H9 (cell line): ENCODE results near the gene SLC13A5. TPM values are rescaled to one million over a fixed set of nuclear protein-coding genes. Genes with fewer than 3 reads are reported as not detected.

ENCODE experiments used
- DNase-seq: peaks from one replicate; pipeline ENCODE4 v3.0.0-alpha.2; 2017
- H2AFZ ChIP-seq: one replicate; pipeline ENCODE4 v1.6.1; 2013; ENCODE audit warnings: mild to moderate bottlenecking, low read length, control low read depth, moderate library complexity
- H2AK5ac ChIP-seq: 2 replicates; pipeline ENCODE4 v1.6.1; 2013; ENCODE audit warnings: low read length, control low read depth, mixed read lengths; ENCODE audit not compliant: insufficient read length
- H2BK120ac ChIP-seq: one replicate; pipeline ENCODE4 v1.6.1; 2013; ENCODE audit warnings: low read depth, mild to moderate bottlenecking, low read length, control low read depth, inconsistent platforms; ENCODE audit not compliant: poor library complexity, severe bottlenecking
- H2BK12ac ChIP-seq: 2 replicates; pipeline ENCODE4 v1.6.1; 2013; ENCODE audit warnings: low read length, control low read depth, mixed read lengths, low read depth; ENCODE audit not compliant: insufficient read length
- H2BK15ac ChIP-seq: 2 replicates; pipeline ENCODE4 v1.6.1; 2013; ENCODE audit warnings: low read depth, low read length, control low read depth
- H2BK20ac ChIP-seq: one replicate; pipeline ENCODE4 v1.6.1; 2013; ENCODE audit warnings: low read depth, mild to moderate bottlenecking, low read length, control low read depth, inconsistent platforms; ENCODE audit not compliant: poor library complexity, severe bottlenecking
- H2BK5ac ChIP-seq: 2 replicates; pipeline ENCODE4 v1.6.1; 2013; ENCODE audit warnings: low read length, control low read depth, mixed read lengths; ENCODE audit not compliant: insufficient read length
- H3K14ac ChIP-seq: 2 replicates; pipeline ENCODE4 v1.6.1; 2013; ENCODE audit warnings: low read length, control low read depth; ENCODE audit not compliant: insufficient read depth
- H3K18ac ChIP-seq: 2 replicates; pipeline ENCODE4 v1.6.1; 2013; ENCODE audit warnings: low read depth, mild to moderate bottlenecking, mixed read lengths, low read length, control low read depth; ENCODE audit not compliant: insufficient read length
- H3K23ac ChIP-seq: 2 replicates; pipeline ENCODE4 v1.6.1; 2013; ENCODE audit warnings: low read length, control low read depth, mixed read lengths, low read depth; ENCODE audit not compliant: insufficient read length
- H3K23me2 ChIP-seq: 2 replicates; pipeline ENCODE4 v1.6.1; 2013; ENCODE audit warnings: low read depth, mild to moderate bottlenecking, mixed read lengths, low read length, control low read depth; ENCODE audit not compliant: insufficient read length, poor library complexity, severe bottlenecking
- H3K27ac ChIP-seq: 2 replicates; pipeline ENCODE4 v1.5.1; 2013; ENCODE audit warnings: low read length, control low read depth, mixed read lengths, low read depth; ENCODE audit not compliant: insufficient read length
- H3K27me3 ChIP-seq: 2 replicates; pipeline ENCODE4 v1.6.1; 2013; ENCODE audit warnings: low read length, control low read depth, inconsistent platforms; ENCODE audit not compliant: insufficient read depth
- H3K4ac ChIP-seq: 2 replicates; pipeline ENCODE4 v1.6.1; 2013; ENCODE audit warnings: low read depth, mild to moderate bottlenecking, control low read depth, inconsistent platforms, low read length, moderate library complexity
- H3K4me1 ChIP-seq: 2 replicates; pipeline ENCODE4 v1.6.1; 2013; ENCODE audit warnings: low read length, control low read depth, inconsistent platforms; ENCODE audit not compliant: insufficient read depth
- H3K4me2 ChIP-seq: 2 replicates; pipeline ENCODE4 v1.6.1; 2013; ENCODE audit warnings: low read length, control low read depth, mixed read lengths; ENCODE audit not compliant: insufficient read length, insufficient read depth
- H3K56ac ChIP-seq: 2 replicates; pipeline ENCODE4 v1.6.1; 2013; ENCODE audit warnings: low read depth, mild to moderate bottlenecking, mixed read lengths, low read length, control low read depth; ENCODE audit not compliant: insufficient read length
- H3K79me1 ChIP-seq: 2 replicates; pipeline ENCODE4 v1.6.1; 2013; ENCODE audit warnings: low read depth, mild to moderate bottlenecking, moderate library complexity, low read length, control low read depth, inconsistent platforms; ENCODE audit not compliant: insufficient read depth, poor library complexity, severe bottlenecking
- H3K79me2 ChIP-seq: 2 replicates; pipeline ENCODE4 v1.6.1; 2013; ENCODE audit warnings: low read length, control low read depth, inconsistent platforms; ENCODE audit not compliant: insufficient read depth
- H3K9ac ChIP-seq: 2 replicates; pipeline ENCODE4 v1.6.1; 2013; ENCODE audit warnings: low read length, control low read depth, mixed read lengths; ENCODE audit not compliant: insufficient read length; ENCODE audit errors: extremely low read depth
- H3K9me3 ChIP-seq: one replicate; pipeline ENCODE4 v1.6.1; 2013; ENCODE audit warnings: low read depth, low read length, inconsistent platforms; ENCODE audit not compliant: control insufficient read depth
- H3T11ph ChIP-seq: one replicate; pipeline ENCODE4 v1.6.1; 2013; ENCODE audit warnings: mild to moderate bottlenecking, low read length, control low read depth, inconsistent platforms
- H4K20me1 ChIP-seq: one replicate; pipeline ENCODE4 v1.6.1; 2013; ENCODE audit not compliant: control insufficient read depth, insufficient read length, insufficient read depth
- H4K5ac ChIP-seq: 2 replicates; pipeline ENCODE4 v1.6.1; 2013; ENCODE audit warnings: low read depth, mild to moderate bottlenecking, mixed read lengths, low read length, control low read depth; ENCODE audit not compliant: insufficient read length
- H4K8ac ChIP-seq: replicated peaks from 2 replicates; pipeline ENCODE4 v1.6.1; 2013; ENCODE audit warnings: low read length, control low read depth, mixed read lengths, low read depth; ENCODE audit not compliant: insufficient read length
- H4K91ac ChIP-seq: 2 replicates; pipeline ENCODE4 v1.6.1; 2013; ENCODE audit warnings: low read depth, mild to moderate bottlenecking, moderate library complexity, mixed read lengths, low read length, control low read depth; ENCODE audit not compliant: insufficient read length
- H3K27ac Mint-ChIP-seq, 3 experiments: 2 replicates in 2 of 3; 3 replicates in 1 of 3; pipeline ENCODE4 v1.8.0; 2020 to 2021; ENCODE audit warnings: mixed read lengths in 3 of 3, mild to moderate bottlenecking in 1 of 3, moderate library complexity in 1 of 3
- H3K27me3 Mint-ChIP-seq: 2 replicates; pipeline ENCODE4 v1.8.0; 2021; ENCODE audit warnings: low read depth, mild to moderate bottlenecking, moderate library complexity, mixed read lengths
- H3K36me3 Mint-ChIP-seq, 3 experiments: 2 replicates in 2 of 3; 3 replicates in 1 of 3; pipeline ENCODE4 v1.8.0; 2020 to 2021; ENCODE audit warnings: low read depth in 3 of 3, mixed read lengths in 3 of 3; ENCODE audit not compliant: insufficient read depth in 1 of 3
- H3K4me1 Mint-ChIP-seq, 2 experiments: 2 replicates each; pipeline ENCODE4 v1.8.0; 2020; ENCODE audit warnings: mixed read lengths in 2 of 2
- H3K4me3 Mint-ChIP-seq, 2 experiments: 2 replicates in 1 of 2; 3 replicates in 1 of 2; pipeline ENCODE4 v1.8.0; 2020 to 2021; ENCODE audit warnings: mild to moderate bottlenecking in 2 of 2, mixed read lengths in 2 of 2, moderate library complexity in 1 of 2
- H3K9me3 Mint-ChIP-seq, 2 experiments: 2 replicates in 1 of 2; 3 replicates in 1 of 2; pipeline ENCODE4 v1.8.0; 2020; ENCODE audit warnings: mild to moderate bottlenecking in 2 of 2, mixed read lengths in 2 of 2, moderate library complexity in 1 of 2
- WGBS: extraction: QIAGEN DNeasy Blood & Tissue Kit; methylation state at CpG from one replicate; pipeline ENCODE4 v1.1.7; 2013; ENCODE audit warnings: missing lambda C conversion rate, low lambda C conversion rate, mixed read lengths; ENCODE audit not compliant: insufficient read length; ENCODE audit errors: extremely low coverage; 5-methylcytosine and 5-hydroxymethylcytosine counted together
- total RNA-seq: library from RNA; stranded (reverse); gene quantifications from 2 replicates; pipeline ENCODE4 v1.2.1, GENCODE V29; 2021
- TF ChIP-seq, protein P1 (sequence below): fragments of 200-600 bp; sonication (generic); conservative IDR thresholded peaks from 3 replicates; pipeline ENCODE4 v1.8.0; 2021; ENCODE audit warnings: antibody characterized with exemption, mild to moderate bottlenecking

The SLC13A5 gene
- total RNA-seq, 1 experiment from 2014 or later = 1.6 TPM

DNA sequence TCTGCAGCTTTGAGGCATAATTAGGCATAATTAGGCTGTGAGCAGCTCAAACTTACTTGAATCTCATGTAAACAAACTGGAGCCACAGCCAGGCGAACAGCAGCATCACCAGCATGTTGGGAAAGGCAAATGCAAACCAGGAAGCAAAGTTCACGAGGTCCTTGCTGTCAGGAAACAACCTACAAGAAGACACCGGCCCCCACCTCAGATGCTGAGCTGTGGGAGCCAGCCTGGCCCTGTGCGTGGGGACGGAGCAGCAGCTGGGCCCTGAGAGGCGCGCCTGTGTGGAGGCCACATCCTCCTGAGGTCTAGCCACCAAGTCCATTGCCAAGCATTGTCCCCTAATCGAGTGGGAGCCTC lies 12.2 kb downstream of the SLC13A5 start:
- no peak overlapping the region for H3K27ac ChIP-seq
- TF ChIP-seq, protein P1, sequence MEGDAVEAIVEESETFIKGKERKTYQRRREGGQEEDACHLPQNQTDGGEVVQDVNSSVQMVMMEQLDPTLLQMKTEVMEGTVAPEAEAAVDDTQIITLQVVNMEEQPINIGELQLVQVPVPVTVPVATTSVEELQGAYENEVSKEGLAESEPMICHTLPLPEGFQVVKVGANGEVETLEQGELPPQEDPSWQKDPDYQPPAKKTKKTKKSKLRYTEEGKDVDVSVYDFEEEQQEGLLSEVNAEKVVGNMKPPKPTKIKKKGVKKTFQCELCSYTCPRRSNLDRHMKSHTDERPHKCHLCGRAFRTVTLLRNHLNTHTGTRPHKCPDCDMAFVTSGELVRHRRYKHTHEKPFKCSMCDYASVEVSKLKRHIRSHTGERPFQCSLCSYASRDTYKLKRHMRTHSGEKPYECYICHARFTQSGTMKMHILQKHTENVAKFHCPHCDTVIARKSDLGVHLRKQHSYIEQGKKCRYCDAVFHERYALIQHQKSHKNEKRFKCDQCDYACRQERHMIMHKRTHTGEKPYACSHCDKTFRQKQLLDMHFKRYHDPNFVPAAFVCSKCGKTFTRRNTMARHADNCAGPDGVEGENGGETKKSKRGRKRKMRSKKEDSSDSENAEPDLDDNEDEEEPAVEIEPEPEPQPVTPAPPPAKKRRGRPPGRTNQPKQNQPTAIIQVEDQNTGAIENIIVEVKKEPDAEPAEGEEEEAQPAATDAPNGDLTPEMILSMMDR = no peak
- no peak overlapping the region for H3K56ac ChIP-seq
- no peak overlapping the region for H2BK12ac ChIP-seq
- no peak overlapping the region for H3K23ac ChIP-seq
- H4K5ac ChIP-seq = no peak overlapping the region
- H2BK120ac ChIP-seq = no peak overlapping the region
- H3K27ac Mint-ChIP-seq = no peak overlapping the region
- H4K91ac ChIP-seq = no peak overlapping the region
- H3K4me1 ChIP-seq = no peaks in the 10 kb centered on the region
- H4K20me1 ChIP-seq = no peaks in the 10 kb centered on the region
- no peaks in the 10 kb centered on the region for H3K23me2 ChIP-seq
- H2AK5ac ChIP-seq = no peak overlapping the region
- no peak overlapping the region for H2BK5ac ChIP-seq
- no peak overlapping the region for H3T11ph ChIP-seq
- H4K8ac ChIP-seq = no peak overlapping the region
- no peak for DNase-seq
- peaks cover 15% of the 10 kb centered on the region for H3K27me3 Mint-ChIP-seq
- no peak overlapping the region for H3K4me2 ChIP-seq
- no peaks in the 10 kb centered on the region; a peak in 1 of 7 replicates for H3K36me3 Mint-ChIP-seq
- WGBS = no CpG with 5 or more reads among the region's 8 CpGs
- H3K27me3 ChIP-seq = no peaks in the 10 kb centered on the region
- no peak overlapping the region for H2BK20ac ChIP-seq
- no peak overlapping the region for H3K4me3 Mint-ChIP-seq
- no peaks in the 10 kb centered on the region for H3K79me2 ChIP-seq
- H3K18ac ChIP-seq = no peak overlapping the region
- no peak overlapping the region for H2BK15ac ChIP-seq
- no peak overlapping the region for H3K9ac ChIP-seq
- H3K14ac ChIP-seq = no peak overlapping the region
- no peaks in the 10 kb centered on the region for H3K9me3 ChIP-seq
- peaks cover 3 to 6% of the 10 kb centered on the region in 2 experiments; a peak in 3 of 4 replicates for H3K4me1 Mint-ChIP-seq
- H3K9me3 Mint-ChIP-seq = no peaks in the 10 kb centered on the region
- H3K79me1 ChIP-seq = no peaks in the 10 kb centered on the region
- H3K4ac ChIP-seq = no peak overlapping the region
- no peak overlapping the region for H2AFZ ChIP-seq
